Epidermal melanocyte (primary cell): ENCODE measurements around the gene SLC2A13.
"Not testable (repeated sequence)": the region's sequence is repeated elsewhere in the genome, so short reads cannot be mapped to it uniquely, and the experiment has no call there.

Source experiments
- DNase-seq: peaks from one replicate; pipeline ENCODE4 v3.0.0; 2011; ENCODE audit warnings: low spot score; ENCODE audit not compliant: insufficient read length

Gene SLC2A13

GRCh38 chr12:39812456-39812855 is 293.4 kb downstream of the SLC2A13 start:
- DNase-seq: not testable (repeated sequence)

- DNase-seq: no peak
These were observed 298.8 kb downstream of the SLC2A13 start for GRCh38 chr12:39807043-39807442.

GRCh38 chr12:39805651-39806050 is 300.2 kb downstream of the SLC2A13 start:
- no peak for DNase-seq

- no peak for DNase-seq
These were observed 301.0 kb downstream of the SLC2A13 start for GRCh38 chr12:39804898-39805297.

- no peak for DNase-seq
These were observed 301.4 kb downstream of the SLC2A13 start for GRCh38 chr12:39804479-39804878.

- no peak for DNase-seq
These were observed 302.7 kb downstream of the SLC2A13 start for GRCh38 chr12:39803151-39803550.

- no peak for DNase-seq
These were observed 306.9 kb downstream of the SLC2A13 start for GRCh38 chr12:39798977-39799376.

GRCh38 chr12:39798429-39798828 is 307.5 kb downstream of the SLC2A13 start:
- no peak for DNase-seq

GRCh38 chr12:39795481-39795880 is 310.4 kb downstream of the SLC2A13 start:
- DNase-seq: no peak

- no peak for DNase-seq
These were observed 312.9 kb downstream of the SLC2A13 start for GRCh38 chr12:39792938-39793337.

GRCh38 chr12:39788239-39788638 is 317.6 kb downstream of the SLC2A13 start:
- DNase-seq: no peak

GRCh38 chr12:39785814-39786213 is 320.1 kb downstream of the SLC2A13 start:
- DNase-seq: not testable (repeated sequence)

- no peak for DNase-seq
These were observed 323.8 kb downstream of the SLC2A13 start for GRCh38 chr12:39782026-39782545.

GRCh38 chr12:39780913-39781446 is 324.9 kb downstream of the SLC2A13 start:
- no peak for DNase-seq

- DNase-seq: no peak
These were observed 325.4 kb downstream of the SLC2A13 start for GRCh38 chr12:39780411-39780912.

GRCh38 chr12:39779768-39780340 is 326.0 kb downstream of the SLC2A13 start:
- DNase-seq: no peak

GRCh38 chr12:39777465-39777864 is 328.4 kb downstream of the SLC2A13 start:
- no peak for DNase-seq

- DNase-seq: no peak
These were observed 332.6 kb downstream of the SLC2A13 start for GRCh38 chr12:39773266-39773665.

GRCh38 chr12:39772821-39773259 is 333.0 kb downstream of the SLC2A13 start:
- DNase-seq: no peak

- DNase-seq: no peak
These were observed 334.4 kb downstream of the SLC2A13 start for GRCh38 chr12:39771456-39771855.

- DNase-seq: peak; percentile 43
These were observed 340.8 kb downstream of the SLC2A13 start for GRCh38 chr12:39764944-39765560.

- no peak for DNase-seq
These were observed 342.1 kb downstream of the SLC2A13 start for GRCh38 chr12:39763890-39764169.
